GM23338 (cell line): ENCODE measurements around the gene MGAT5. TPM values are rescaled to one million over a fixed set of nuclear protein-coding genes. Genes with fewer than 3 reads are reported as not detected.

Source experiments
- ATAC-seq: fragments of 200-7000 bp; cut with Tn5 transposase; 3 replicates; pipeline ENCODE4 v1.9.1; 2020
- DNase-seq: peaks from one replicate; pipeline ENCODE4 v3.0.0-alpha.2; 2015; ENCODE audit warnings: low spot score
- H2AFZ ChIP-seq: fragments of 200-600 bp; sonication (generic); 2 replicates; pipeline ENCODE4 v1.8.0; 2016; ENCODE audit warnings: antibody characterized with exemption, mild to moderate bottlenecking, moderate library complexity
- H3F3A ChIP-seq: fragments of 200-600 bp; sonication (generic); replicated peaks from 2 replicates; pipeline ENCODE4 v1.8.0; 2017; ENCODE audit warnings: antibody characterized with exemption, mixed run types, low read depth
- H3K27ac ChIP-seq: fragments of 200-600 bp; sonication (generic); 2 replicates; pipeline ENCODE4 v1.6.1; 2016; ENCODE audit warnings: low read depth
- H3K27me3 ChIP-seq: fragments of 200-600 bp; sonication (generic); 2 replicates; pipeline ENCODE4 v1.8.0; 2016; ENCODE audit warnings: mild to moderate bottlenecking, mixed run types, moderate library complexity; ENCODE audit not compliant: insufficient read depth
- H3K36me3 ChIP-seq: fragments of 200-600 bp; sonication (generic); 2 replicates; pipeline ENCODE4 v1.8.0; 2016; ENCODE audit warnings: mild to moderate bottlenecking; ENCODE audit not compliant: insufficient read depth
- H3K4me1 ChIP-seq: fragments of 200-600 bp; sonication (generic); 2 replicates; pipeline ENCODE4 v1.8.0; 2016; ENCODE audit warnings: mild to moderate bottlenecking, moderate library complexity; ENCODE audit not compliant: insufficient read depth
- H3K4me2 ChIP-seq: fragments of 200-600 bp; sonication (generic); 2 replicates; pipeline ENCODE4 v1.7.1; 2017; ENCODE audit warnings: mixed run types
- H3K4me3 ChIP-seq: fragments of 200-600 bp; sonication (generic); 2 replicates; pipeline ENCODE4 v1.6.1; 2016; ENCODE audit warnings: mixed run types
- H3K79me2 ChIP-seq: fragments of 200-600 bp; sonication (generic); replicated peaks from 2 replicates; pipeline ENCODE4 v1.8.0; 2017; ENCODE audit warnings: mild to moderate bottlenecking; ENCODE audit not compliant: insufficient read depth
- H3K9me2 ChIP-seq: fragments of 200-600 bp; sonication (generic); 2 replicates; pipeline ENCODE4 v1.8.0; 2017; ENCODE audit not compliant: insufficient read depth
- H4K20me1 ChIP-seq: fragments of 200-600 bp; sonication (generic); replicated peaks from 2 replicates; pipeline ENCODE4 v1.8.0; 2017; ENCODE audit warnings: mild to moderate bottlenecking; ENCODE audit not compliant: insufficient read depth
- H3K27ac Mint-ChIP-seq: 2 replicates; pipeline ENCODE4 v1.8.0; 2020; ENCODE audit warnings: inconsistent platforms, mild to moderate bottlenecking, moderate library complexity, mixed read lengths
- H3K27me3 Mint-ChIP-seq: 3 replicates; pipeline ENCODE4 v1.8.0; 2022; ENCODE audit warnings: low read depth, mild to moderate bottlenecking, moderate library complexity, mixed read lengths, inconsistent platforms; ENCODE audit not compliant: insufficient read depth, poor library complexity
- H3K36me3 Mint-ChIP-seq: 3 replicates; pipeline ENCODE4 v1.8.0; 2021; ENCODE audit warnings: low read depth, mild to moderate bottlenecking, inconsistent platforms, moderate library complexity, mixed read lengths
- H3K4me1 Mint-ChIP-seq: 3 replicates; pipeline ENCODE4 v1.8.0; 2020; ENCODE audit warnings: mild to moderate bottlenecking, inconsistent platforms, mixed read lengths
- H3K4me3 Mint-ChIP-seq: 3 replicates; pipeline ENCODE4 v1.8.0; 2021; ENCODE audit warnings: moderate library complexity, mild to moderate bottlenecking, inconsistent platforms, mixed read lengths
- H3K9me3 Mint-ChIP-seq: 3 replicates; pipeline ENCODE4 v1.8.0; 2020; ENCODE audit warnings: moderate library complexity, mild to moderate bottlenecking, inconsistent platforms, mixed read lengths
- CREB1 ChIP-seq: fragments of 250-450 bp; sonication (Bioruptor Pico); IDR thresholded peaks from 2 replicates; pipeline ENCODE4 v1.5.0; 2020; ENCODE audit warnings: low read depth, mild to moderate bottlenecking, moderate library complexity
- EZH2phosphoT487 ChIP-seq: fragments of 200-600 bp; sonication (generic); IDR thresholded peaks from one replicate; pipeline ENCODE4 v1.8.1; 2018; ENCODE audit warnings: antibody characterized with exemption; ENCODE audit not compliant: unreplicated experiment
- NANOG ChIP-seq: IDR thresholded peaks from 2 replicates; pipeline ENCODE4 v1.6.1; 2016; ENCODE audit warnings: antibody characterized with exemption, borderline replicate concordance
- POLR2AphosphoS5 ChIP-seq: IDR thresholded peaks from 2 replicates; pipeline ENCODE4 v1.6.1; 2016; ENCODE audit warnings: antibody characterized with exemption, low read depth
- ZNF331 ChIP-seq: fragments of 250-450 bp; sonication (Bioruptor Pico); IDR thresholded peaks from 2 replicates; pipeline ENCODE4 v1.5.0; 2020; ENCODE audit warnings: low read depth, mild to moderate bottlenecking, moderate library complexity
- polyA plus RNA-seq: library from polyadenylated mRNA; unstranded; fragments of >200 nt; fragmentation: Nextera tagmentation; extraction: Ambion mirVana; gene quantifications from 2 replicates; pipeline ENCODE4 v1.2.1, GENCODE V29; 2016
- total RNA-seq: library from RNA; depleted of rRNA; stranded (reverse); fragments of >200 nt; shearing (Covaris generic); gene quantifications from 2 replicates; pipeline ENCODE4 v1.2.3, GENCODE V29; 2014
- TF ChIP-seq, protein P1 (sequence below), 2 experiments: fragments of 200-600 bp in 1 of 2; sonication (generic) in 1 of 2; conservative IDR thresholded peaks; 2 replicates each; pipeline versions ENCODE4 v1.5.1 to v1.6.1; 2016 to 2017; ENCODE audit warnings: antibody characterized with exemption in 2 of 2, low read depth in 2 of 2, mild to moderate bottlenecking in 2 of 2, moderate library complexity in 1 of 2
- TF ChIP-seq, protein P2 (sequence below): IDR thresholded peaks from 2 replicates; pipeline ENCODE4 v1.6.1; 2016; ENCODE audit warnings: antibody characterized with exemption
- TF ChIP-seq, protein P3 (sequence below): IDR thresholded peaks from one replicate; pipeline ENCODE4 v1.6.1; 2018; ENCODE audit warnings: antibody characterized with exemption; ENCODE audit not compliant: unreplicated experiment

MGAT5 gene
- total and polyA plus RNA-seq, 2 experiments from 2014 or later: 4.6 to 27.6 TPM

DNA sequence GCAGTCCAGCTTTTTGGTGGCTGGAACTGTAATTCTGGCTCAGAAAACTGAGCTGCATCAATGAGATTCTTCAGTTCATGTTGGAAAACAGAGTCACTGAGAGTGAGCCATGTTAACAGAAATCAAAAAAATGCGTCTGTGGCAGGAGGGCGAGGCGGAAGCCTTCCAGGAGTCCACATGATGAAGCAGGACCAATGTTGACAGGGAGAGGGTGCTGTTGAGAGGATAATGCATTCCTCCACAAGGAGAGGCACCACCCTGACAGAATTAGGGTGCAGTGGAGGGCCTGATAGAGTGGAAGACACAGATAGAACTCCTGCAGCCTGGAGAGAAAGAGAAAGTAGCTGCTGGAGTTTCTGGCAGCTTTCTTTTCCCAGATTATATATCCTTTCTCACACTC, 111.5 kb downstream of the MGAT5 start:
- no peaks in the 10 kb centered on the region for H3F3A ChIP-seq
- no peak overlapping the region for H3K4me2 ChIP-seq
- no peak overlapping the region for H3K4me3 ChIP-seq
- Mint-ChIP-seq H3K4me3 (no peak overlapping the region), H3K27me3 (peaks cover 2% of the 10 kb centered on the region), H3K27ac (no peak overlapping the region), H3K4me1 (peaks cover 15% of the 10 kb centered on the region; the same call in 2 of the 3 replicates), H3K36me3 (no peaks in the 10 kb centered on the region), H3K9me3 (no peaks in the 10 kb centered on the region)
- 0 out of 2 replicates have a peak, but pooled peaks cover 2% of the 10 kb centered on the region for H4K20me1 ChIP-seq
- ATAC-seq (peak; percentile 91), DNase-seq (peak; percentile 62)
- H3K36me3 ChIP-seq: no peaks in the 10 kb centered on the region
- H3K27ac ChIP-seq: no peak overlapping the region
- no peaks in the 10 kb centered on the region; the same call in 1 of the 2 replicates for H3K4me1 ChIP-seq
- H2AFZ ChIP-seq: no peak overlapping the region
- H3K9me2 ChIP-seq: no peaks in the 10 kb centered on the region
- H3K79me2 ChIP-seq: no peaks in the 10 kb centered on the region
- H3K27me3 ChIP-seq: no peaks in the 10 kb centered on the region
- TF ChIP-seq, protein P1, sequence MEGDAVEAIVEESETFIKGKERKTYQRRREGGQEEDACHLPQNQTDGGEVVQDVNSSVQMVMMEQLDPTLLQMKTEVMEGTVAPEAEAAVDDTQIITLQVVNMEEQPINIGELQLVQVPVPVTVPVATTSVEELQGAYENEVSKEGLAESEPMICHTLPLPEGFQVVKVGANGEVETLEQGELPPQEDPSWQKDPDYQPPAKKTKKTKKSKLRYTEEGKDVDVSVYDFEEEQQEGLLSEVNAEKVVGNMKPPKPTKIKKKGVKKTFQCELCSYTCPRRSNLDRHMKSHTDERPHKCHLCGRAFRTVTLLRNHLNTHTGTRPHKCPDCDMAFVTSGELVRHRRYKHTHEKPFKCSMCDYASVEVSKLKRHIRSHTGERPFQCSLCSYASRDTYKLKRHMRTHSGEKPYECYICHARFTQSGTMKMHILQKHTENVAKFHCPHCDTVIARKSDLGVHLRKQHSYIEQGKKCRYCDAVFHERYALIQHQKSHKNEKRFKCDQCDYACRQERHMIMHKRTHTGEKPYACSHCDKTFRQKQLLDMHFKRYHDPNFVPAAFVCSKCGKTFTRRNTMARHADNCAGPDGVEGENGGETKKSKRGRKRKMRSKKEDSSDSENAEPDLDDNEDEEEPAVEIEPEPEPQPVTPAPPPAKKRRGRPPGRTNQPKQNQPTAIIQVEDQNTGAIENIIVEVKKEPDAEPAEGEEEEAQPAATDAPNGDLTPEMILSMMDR (conservative IDR thresholded peaks at IDR 0.05; ENCODE audit: low read depth in 2 of 2): peak; percentile 54 to 60
- TF ChIP-seq, protein P2, sequence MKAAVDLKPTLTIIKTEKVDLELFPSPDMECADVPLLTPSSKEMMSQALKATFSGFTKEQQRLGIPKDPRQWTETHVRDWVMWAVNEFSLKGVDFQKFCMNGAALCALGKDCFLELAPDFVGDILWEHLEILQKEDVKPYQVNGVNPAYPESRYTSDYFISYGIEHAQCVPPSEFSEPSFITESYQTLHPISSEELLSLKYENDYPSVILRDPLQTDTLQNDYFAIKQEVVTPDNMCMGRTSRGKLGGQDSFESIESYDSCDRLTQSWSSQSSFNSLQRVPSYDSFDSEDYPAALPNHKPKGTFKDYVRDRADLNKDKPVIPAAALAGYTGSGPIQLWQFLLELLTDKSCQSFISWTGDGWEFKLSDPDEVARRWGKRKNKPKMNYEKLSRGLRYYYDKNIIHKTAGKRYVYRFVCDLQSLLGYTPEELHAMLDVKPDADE: no peak

DNA sequence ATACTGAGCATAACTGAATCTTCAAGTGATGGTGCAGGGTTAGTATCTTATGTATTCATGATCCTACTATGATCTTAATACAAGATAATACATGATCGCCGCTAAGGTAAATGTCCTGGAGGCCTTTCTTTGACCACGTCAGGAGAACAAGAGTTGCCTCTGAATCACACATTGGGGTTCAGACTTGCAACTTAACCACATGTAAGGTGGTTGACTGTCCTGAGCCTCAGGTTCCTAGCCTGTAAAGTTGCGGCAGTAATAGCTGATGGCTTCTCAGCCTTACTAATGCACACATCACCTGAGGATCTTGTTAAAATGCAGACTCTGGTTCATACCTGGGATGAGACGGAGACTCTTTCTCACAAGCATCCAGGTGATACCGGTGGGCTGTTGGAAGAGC, 112.5 kb downstream of the MGAT5 start:
- Histone ChIP-seq H4K20me1 (no peaks in the 10 kb centered on the region), H3K27ac (no peak overlapping the region), H2AFZ (no peak overlapping the region), H3F3A (no peaks in the 10 kb centered on the region), H3K27me3 (no peaks in the 10 kb centered on the region), H3K4me3 (no peak overlapping the region), H3K36me3 (no peaks in the 10 kb centered on the region), H3K4me1 (no peaks in the 10 kb centered on the region; the same call in 1 of the 2 replicates), H3K4me2 (no peak overlapping the region), H3K9me2 (no peaks in the 10 kb centered on the region), H3K79me2 (no peaks in the 10 kb centered on the region)
- Mint-ChIP-seq H3K9me3 (no peaks in the 10 kb centered on the region), H3K27me3 (peaks cover 2% of the 10 kb centered on the region), H3K4me1 (peaks cover 7% of the 10 kb centered on the region; the same call in 2 of the 3 replicates), H3K27ac (no peak overlapping the region), H3K4me3 (no peak overlapping the region), H3K36me3 (no peaks in the 10 kb centered on the region)
- ATAC-seq (no peak), DNase-seq (no peak)
- no peak for TF ChIP-seq NANOG
- TF ChIP-seq, protein P3, sequence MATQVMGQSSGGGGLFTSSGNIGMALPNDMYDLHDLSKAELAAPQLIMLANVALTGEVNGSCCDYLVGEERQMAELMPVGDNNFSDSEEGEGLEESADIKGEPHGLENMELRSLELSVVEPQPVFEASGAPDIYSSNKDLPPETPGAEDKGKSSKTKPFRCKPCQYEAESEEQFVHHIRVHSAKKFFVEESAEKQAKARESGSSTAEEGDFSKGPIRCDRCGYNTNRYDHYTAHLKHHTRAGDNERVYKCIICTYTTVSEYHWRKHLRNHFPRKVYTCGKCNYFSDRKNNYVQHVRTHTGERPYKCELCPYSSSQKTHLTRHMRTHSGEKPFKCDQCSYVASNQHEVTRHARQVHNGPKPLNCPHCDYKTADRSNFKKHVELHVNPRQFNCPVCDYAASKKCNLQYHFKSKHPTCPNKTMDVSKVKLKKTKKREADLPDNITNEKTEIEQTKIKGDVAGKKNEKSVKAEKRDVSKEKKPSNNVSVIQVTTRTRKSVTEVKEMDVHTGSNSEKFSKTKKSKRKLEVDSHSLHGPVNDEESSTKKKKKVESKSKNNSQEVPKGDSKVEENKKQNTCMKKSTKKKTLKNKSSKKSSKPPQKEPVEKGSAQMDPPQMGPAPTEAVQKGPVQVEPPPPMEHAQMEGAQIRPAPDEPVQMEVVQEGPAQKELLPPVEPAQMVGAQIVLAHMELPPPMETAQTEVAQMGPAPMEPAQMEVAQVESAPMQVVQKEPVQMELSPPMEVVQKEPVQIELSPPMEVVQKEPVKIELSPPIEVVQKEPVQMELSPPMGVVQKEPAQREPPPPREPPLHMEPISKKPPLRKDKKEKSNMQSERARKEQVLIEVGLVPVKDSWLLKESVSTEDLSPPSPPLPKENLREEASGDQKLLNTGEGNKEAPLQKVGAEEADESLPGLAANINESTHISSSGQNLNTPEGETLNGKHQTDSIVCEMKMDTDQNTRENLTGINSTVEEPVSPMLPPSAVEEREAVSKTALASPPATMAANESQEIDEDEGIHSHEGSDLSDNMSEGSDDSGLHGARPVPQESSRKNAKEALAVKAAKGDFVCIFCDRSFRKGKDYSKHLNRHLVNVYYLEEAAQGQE: no peak
- no peak for TF ChIP-seq EZH2phosphoT487
- TF ChIP-seq ZNF331: no peak
- TF ChIP-seq, protein P1 (conservative IDR thresholded peaks at IDR 0.05; ENCODE audit: low read depth in 2 of 2): no peak
- no peak for TF ChIP-seq POLR2AphosphoS5
- no peak for TF ChIP-seq CREB1 (CRISPR knock-in tag)
- TF ChIP-seq, protein P2: no peak
